ENCODE measurements around the gene STRN4.

STRN4 gene

DNA sequence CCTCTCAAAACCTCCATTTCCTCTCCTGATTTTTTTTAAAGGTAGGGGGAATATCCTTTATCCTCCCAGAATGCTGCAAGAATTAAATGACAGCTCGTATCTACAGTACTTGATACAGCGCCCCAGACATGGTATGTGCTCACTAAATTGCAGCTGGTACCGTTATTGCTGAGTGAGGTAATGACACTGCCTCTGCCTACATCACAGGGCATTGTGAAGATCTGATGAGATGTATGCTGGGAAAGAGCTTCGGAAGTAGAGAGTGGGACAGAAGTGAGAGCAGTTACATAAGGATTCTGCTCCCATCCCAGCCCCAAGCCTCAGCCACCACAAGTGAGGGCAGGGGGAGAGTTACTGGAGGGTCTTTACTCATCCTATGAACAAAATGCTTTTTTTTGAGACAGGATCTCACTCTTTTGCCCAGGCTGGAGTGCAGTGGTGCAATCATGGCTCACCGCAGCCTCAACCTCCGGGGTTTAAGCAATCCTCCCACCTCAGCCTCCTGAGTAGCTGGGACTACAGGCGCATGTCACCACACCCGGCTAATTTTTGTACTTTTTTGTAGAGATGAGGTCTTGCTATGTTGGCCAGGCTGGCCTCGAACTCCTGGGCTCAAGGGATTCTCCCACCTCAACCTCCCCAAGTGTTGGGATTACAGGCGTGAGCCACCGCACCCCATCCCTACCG lies 2.1 kb downstream of the STRN4 start:
- peak; percentile 77 for DNase-seq (ENCODE audit: low spot score)

DNA sequence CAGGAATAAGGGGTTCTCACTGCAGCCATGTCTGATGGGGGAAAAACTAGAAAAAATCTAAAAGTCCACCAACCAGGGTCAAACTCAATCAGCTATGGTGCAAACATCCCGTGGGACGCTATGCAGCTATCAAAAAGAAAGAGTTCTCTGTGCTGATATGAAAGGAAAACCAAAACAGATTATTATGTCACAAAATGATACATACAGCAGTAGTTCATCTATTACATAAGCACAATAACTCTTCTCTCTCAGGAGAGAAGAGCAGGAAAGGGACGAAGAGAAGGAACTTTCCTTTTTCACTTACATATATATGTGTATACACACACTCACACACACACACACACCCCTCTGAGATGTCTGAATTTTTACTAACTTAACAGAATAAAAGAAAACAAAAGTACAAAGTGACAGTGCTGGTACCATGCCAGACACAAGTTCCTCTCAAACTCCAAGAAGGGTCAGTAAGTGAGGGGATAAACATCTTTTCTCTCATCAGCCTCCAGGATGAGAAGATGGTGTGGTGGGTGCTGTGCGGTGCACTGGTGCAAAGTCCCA lies 3.2 kb downstream of the STRN4 start:
- no peak for DNase-seq (ENCODE audit: low spot score)

DNA sequence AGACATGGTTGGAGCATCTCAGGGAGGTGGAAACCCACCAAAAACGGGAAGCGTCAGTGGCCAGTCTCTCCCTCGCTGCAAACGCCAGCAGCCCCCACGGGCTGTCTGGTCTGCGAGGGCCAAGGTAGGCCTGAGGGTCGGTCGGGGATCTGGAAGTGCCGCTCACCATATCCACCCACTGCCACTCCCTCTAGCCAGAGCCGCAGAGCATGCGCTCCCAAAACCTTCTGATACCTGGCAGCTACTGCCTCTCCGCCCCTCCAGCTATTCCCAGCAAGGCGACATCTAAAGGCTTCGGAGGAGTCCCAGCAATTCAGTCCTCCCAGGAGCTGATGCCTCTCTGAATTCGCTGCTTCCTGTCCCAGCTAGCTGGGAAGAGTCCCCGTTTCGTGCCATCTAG lies 4.8 kb downstream of the STRN4 start:
- DNase-seq (ENCODE audit: low spot score), result no peak

DNA sequence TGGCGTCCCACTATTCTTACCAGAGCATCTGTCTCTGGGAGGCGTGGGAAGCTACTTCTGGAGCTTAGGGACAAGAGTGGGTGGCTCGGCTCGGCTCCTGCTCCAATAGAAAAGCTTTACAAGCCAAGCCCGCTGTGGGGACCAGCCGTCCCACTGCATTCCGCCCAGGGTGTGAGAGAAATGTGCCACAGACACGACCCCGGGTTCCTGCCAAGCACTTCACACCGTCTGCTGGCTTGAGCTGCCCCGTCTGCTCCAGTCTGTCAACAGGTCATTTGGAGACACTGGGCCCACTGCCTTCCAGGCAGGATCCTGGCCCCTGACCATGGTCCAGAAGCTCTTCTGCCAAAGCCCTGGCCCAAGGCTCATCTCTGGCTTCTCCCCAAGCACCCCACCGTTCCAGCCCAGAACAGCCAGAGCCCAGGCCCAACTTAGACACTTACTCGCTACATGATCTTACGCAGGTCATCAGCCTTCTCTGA lies 6.9 kb downstream of the STRN4 start:
- no peak for DNase-seq (ENCODE audit: low spot score)

DNA sequence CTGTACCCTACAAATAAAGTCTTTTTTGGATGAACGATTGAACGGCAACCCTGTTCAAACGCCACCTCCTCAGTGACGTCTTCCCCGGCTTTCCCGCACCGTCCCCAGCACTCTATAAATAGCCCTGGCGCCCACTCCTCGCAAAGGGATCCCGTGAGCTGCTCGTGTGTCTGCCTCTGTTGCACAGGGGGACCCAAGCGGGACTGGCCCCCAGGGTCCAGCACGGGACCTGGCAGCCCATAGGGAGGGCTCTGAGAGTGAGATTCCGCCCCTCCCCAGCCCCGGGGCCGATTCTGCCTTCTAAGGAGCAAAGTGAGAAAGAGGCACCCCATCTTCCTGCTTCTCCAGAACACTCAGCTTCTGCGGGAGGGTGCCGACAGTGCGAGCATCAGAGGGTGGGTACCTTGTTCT lies 8.5 kb downstream of the STRN4 start:
- DNase-seq (ENCODE audit: low spot score), result no peak

DNA sequence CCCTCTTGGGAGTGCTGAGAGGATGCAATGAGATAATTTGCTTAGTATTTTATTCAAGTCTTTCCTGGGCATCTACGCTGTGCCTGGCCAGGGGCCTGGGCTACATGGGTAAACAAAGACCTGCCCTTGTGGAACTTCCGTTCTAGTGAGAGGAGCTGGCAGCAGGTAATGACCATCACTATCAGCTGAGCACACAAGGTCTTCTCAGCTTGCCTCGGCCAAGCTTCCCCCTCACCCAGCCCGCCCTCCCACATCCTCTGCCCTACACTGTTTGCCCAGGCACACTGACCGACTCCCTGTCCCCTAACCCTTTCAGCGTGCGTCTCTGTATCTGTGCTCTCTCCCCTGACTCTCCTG lies 9.0 kb downstream of the STRN4 start:
- no peak for DNase-seq (ENCODE audit: low spot score)

DNA sequence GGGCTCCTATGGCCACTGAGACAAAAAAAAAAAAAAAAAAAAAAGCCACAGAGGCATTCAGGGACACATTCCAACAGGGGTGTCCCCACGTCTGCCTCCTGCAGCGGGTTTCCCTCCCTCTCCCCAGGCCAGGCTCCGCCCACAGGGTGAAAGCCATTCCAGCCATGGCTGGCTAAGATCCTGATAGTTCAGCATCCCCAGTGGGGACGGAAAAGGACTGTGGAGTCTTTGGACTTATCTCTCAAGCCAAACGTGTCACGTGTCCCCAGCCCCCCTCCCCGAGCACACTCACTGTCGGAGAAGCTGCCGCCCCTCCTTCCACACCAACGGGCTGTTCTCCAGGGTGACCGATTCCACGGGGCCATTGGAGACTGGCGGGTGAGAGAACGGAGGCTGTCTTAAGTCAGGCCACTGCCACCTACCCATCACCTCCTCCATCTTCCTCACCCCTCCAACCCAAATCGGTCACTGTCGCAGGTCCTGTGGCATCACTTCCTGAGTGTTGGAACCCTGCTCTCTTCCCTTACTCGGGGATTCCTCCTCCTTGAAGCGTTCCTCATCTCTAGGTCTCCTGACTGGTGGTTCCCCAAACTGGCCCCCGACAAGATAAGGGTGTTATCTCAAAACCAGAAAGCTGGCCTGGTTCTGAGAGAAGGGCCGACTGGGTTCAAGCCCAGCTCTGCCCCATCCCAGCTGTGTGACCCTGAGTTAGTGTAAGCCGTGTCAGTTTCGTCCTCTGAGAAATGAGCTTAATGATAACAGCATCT lies 9.5 kb downstream of the STRN4 start:
- no peak for DNase-seq (ENCODE audit: low spot score)

DNA sequence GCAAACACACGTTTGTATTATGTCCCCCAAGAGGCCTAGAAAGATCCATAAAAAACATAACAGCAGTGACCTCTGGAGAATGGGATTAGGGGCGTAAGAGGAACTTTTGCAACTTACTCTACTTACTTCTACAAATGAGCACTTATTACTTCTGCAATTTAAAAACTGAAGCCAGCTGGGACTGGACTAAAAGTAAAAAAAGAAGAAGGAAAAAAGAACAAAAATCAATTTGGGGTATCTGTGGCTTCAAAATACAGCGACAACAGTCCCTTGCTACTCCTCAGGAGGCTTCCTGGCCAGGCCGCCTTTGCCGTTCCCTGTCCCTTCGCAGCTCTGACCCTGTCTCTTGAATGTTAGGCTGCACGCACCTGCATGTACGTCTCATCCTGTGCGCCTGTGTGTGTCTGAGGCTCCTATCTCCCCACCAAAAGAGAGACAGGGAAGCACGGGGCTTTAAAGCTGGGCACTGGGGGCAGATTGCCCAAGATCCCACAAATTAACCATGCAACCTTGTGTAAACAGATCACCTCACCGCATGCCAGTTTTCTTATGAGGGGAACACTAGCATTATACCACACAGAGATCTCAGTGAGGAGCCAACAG lies 12.5 kb downstream of the STRN4 start:
- DNase-seq (ENCODE audit: low spot score), result no peak

DNA sequence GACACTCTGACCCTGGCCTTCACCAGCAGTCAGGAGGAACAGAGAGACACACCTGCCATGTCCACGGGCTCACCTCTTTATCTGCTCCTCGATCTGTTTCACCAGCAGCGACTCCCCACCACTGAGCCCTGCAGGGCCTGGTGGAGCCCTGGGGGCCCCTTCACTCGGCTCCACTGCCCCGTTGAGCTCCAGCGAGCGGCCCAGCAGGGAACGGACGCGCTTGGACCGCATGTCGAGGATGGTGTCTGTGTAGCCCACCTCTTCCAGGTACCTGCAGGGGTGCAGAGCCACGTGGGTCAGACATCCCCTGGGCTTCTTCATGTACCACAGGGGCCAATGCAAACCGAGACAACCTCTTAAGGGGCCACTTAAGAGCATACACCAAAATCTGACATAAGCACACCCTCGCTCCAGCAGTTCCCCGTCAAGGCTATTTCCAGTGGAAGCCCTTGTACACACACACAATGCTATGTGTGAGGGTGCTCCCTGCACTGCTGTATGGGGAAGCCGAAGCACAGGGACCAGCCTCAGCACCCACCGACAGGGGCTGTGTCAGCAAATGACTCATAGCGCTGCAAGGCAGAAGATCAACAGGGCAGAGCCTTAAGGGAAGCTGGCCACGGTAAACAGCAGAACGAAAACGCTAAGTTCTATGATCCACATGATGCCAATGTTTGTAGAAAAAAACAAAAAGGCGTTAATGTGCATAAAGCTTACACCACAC lies 13.1 kb downstream of the STRN4 start:
- no peak for DNase-seq (ENCODE audit: low spot score)

DNA sequence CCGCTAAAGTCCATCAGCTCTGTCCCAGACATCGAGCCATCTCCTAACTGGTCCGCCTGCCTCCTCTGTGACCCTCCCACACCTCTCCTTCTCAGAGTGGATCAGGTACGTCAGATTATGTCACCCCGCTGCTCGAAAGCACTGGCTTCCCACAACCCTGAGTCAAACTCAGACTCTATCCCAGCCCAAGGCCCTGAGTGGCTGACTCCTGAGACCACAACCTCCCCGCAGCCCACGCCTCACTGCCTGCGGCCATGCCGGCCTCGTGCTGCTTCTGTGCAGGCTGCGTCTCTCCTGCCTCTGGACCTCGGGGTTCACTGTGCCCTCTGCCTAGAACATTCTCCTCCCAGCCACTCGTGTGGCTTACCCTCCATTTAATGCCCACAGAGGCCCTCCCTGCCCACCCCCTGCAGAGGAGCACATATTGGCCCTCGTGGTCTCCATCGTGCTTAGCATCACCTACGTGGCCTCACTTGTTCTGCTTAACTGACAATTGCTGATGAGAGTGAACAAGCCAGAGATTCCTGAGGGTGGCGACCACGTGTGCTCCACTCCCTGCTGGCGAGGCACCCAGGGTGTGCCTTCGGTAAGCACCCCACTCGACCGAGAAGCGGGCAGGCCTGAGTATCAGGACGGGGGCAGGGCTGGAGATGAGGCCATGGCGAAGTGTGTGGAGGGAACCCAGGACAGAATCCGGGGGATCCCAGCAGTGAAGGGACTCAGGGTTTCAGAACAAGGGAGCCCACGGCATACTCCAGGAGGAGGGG lies 13.9 kb downstream of the STRN4 start:
- no peak for DNase-seq (ENCODE audit: low spot score)

DNA sequence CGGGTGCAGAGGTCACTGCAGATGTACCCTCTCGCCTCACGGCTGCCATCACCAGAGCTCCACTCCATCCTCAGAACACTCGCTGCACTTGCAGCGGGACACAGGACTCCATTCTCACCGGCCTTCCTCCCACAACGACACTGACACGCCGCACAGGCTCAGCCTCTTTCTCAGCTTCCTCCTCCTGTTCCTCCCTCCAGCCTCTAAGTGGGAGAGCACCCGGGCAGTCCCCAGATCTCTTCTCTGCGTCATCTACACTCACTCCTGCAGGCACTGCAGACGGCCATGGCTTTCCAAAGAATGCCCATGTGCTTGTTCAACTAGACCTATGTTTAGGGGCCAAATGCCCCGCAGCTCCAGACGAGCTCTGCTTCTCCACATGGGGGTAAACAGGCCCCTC lies 14.7 kb downstream of the STRN4 start:
- DNase-seq (ENCODE audit: low spot score), result no peak

DNA sequence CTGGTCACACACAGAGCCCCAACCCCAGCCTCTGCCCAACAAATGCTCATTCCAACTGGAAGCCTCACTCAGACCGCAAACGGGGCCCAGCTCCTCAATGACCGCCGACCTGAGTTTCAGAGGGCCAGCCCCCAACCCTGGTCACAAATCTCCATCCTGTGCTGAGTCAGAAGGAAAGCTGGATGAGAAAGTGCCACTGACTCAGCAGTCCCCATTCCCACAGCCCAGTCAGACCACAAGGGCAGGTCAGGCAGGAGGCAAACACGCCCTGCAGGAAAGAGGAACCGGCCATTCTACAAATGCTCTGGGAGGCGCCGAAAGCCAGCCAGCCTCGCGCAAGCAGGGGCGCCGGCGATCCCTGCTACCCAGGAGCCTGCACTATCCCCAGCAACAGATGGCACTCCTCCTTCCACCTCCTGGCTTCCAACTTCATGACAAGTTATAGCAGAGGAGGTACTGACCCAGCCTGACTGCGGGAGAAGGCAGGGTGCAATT lies 15.2 kb downstream of the STRN4 start:
- no peak for DNase-seq (ENCODE audit: low spot score)

DNA sequence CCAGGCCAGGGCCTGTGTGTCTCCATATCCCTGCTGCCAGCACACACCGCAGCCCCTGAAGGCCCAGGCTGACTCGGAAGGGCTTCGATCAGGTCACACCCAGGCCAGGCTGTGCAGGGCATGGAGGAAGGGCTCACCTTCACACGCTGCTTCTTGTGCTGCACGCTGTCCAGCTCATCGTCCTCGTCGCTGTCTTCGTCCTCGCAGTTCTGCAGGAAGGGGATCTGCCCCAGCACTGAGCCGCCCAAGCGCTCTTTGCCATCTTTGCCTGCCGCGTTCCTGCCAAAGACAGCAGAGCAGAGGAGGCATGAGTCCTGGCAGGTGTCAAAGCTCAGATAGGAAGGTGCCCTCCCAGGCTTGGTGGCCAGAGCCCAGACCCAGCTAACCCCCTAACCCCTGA lies 15.7 kb downstream of the STRN4 start:
- no peak for DNase-seq (ENCODE audit: low spot score)

DNA sequence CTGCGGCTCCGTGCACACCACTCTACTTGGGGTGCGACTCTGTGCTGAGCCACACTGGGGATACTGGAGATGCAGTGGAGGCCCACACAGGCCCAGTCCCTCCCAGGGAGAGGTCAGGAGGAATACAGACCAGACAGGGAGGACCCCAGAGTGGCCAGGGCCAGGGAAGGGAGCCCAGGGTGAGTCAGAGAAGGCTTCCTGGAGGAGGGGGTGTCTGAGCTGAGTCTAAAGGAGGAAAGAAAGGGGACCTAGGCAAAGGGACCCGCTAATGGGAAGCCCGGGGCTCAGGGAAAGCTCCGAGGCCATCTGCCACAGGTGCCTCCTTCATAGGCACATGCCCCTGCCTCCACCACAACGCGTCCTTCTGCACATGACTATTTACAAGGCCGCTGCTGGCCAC lies 16.1 kb downstream of the STRN4 start:
- no peak for DNase-seq (ENCODE audit: low spot score)

DNA sequence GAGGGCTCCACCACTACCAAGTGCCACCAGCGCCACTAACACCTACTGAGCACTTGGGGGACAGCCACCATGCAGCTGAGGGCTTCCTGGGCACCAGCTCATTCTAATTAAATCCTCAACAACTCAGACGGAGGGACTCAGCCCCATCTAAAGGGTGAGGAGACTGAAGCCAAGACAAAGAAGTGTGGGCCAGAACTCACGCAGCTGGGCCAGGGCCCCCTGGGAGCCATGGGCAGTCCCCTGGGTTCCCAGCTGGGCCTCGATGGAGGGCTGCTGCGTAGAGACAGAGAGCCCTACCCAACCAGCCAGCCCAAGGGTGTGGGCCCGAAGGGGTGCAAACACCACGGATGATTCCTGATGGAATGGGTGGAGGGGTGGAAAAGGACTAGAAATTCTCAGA lies 16.6 kb downstream of the STRN4 start:
- DNase-seq (ENCODE audit: low spot score), result no peak

DNA sequence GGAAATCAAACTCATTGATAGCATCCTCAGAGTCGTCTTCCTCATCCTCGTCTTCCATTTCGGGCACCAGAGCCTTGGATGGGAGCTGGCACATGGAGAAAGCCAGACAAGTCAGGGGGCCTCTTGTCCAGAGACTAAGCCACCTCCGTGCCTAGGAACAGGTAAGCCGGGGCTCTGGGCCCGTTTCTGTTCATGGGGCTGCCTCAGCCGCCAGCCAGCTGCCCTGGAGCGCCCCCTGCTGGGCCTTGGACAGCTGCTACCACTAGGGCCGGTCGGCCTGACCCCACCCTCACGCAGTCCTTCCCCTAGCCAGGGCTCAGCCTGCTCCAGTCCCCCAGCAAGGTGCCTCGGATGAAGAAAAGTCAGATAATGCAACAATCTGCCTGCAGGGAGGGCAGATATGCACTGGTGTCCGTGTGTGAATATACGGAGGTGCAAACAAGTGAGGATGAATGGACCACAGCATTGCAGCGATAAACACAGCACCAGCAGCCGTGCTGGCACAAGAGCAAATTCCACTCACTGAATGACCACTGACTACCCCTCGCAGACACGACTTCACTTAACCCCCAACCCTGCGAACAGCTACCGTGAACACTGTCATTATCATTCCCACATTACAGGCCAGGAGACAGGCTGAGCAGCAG lies 17.4 kb downstream of the STRN4 start:
- peak; percentile 43 for DNase-seq (ENCODE audit: low spot score)

DNA sequence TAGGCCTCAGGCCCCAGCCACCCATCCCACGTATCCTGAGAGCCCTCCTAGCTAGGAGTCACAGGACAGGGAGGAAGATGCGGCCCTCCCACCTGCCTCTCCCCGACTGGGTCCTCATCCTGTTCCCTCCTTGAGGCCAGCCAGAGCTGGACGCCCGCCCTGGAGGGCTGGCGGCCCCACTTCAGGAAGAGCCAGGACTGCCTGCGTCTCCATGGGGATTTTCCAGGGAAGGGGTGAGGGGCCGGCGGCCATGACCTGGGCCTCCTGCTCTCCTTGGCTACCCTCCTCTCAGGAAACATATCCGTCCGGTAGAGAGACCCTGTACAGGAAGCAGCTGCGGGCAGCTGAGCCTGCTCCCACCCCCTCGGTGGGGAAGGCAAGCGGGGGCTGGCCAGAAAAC lies 18.0 kb downstream of the STRN4 start:
- DNase-seq (ENCODE audit: low spot score), result no peak

DNA sequence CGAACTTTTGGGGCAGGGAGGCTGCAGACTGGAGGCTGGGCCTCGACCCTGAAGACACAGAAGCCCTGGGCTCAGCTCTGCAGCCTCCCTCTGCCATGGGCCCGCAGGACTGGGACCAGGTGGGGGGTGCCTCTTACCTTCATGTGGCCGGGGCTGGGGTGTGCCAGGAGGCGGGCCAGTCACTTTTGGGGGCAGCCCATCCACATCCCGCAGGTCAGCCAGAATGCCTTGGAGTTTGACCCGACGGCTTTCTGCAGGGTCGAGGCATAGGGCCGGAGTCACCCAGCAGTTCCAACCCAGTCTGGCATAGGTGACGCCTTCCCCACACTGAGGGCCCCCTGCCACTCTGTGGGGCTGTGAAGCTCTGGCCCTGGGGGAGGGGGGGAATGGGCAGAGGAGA lies 18.5 kb downstream of the STRN4 start:
- no peak for DNase-seq (ENCODE audit: low spot score)

DNA sequence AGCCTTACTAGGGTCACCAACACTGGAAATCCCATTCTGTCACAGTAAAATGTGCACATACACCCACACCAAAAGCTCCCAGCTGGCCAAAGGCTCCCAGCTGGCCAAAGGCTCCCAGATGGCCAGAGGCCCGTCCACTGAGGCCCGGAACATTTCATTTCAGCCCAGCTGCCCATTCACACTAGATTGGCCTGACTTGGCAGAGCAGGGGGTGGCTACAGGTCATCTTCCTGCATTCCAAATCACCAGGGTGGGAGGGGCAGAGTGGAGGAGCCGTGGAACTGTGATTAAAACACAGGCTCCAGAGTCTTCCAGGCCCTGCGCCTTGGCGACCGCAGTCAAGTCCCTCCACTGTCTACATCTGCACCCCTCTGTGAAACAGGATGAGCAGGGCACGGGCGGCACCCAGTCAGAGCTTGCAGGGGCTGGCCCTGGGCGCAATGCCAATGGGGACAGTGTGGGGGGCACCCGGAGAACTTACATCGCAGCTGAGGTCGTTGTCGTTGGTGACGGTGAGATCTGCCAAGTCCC lies 19.2 kb downstream of the STRN4 start:
- DNase-seq (ENCODE audit: low spot score), result no peak

DNA sequence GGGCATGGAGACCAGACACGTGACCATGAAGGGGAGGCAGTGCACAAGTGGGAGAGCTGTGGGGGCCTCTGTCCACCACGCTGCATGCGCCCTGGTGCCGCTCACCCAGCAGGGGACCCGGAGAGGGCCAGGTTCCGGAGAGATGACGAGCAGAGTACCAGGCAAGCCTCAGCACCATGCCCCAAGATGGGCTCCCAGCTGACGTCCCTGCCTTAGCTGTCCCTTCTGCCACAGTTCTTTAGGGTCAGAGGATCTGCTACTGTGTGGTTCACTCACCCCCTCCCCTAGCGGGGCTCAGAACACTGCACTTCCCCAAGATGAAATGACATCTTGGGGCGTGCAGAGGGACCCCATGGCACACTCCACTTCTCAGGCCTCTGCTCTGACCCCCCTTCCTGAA lies 19.7 kb downstream of the STRN4 start:
- no peak for DNase-seq (ENCODE audit: low spot score)
